OCI-M2 (cell line): ENCODE measurements around the gene HOXA7.

Experiments used
- DNase-seq: peaks from one replicate; lab custom pipeline; 2025; ENCODE audit not compliant: unreplicated experiment; lab: John Stamatoyannopoulos, UW

The HOXA7 gene

GRCh38 chr7:27159266-27160144, 3.0 kb upstream of the HOXA7 start:
- no peak for DNase-seq

DNA sequence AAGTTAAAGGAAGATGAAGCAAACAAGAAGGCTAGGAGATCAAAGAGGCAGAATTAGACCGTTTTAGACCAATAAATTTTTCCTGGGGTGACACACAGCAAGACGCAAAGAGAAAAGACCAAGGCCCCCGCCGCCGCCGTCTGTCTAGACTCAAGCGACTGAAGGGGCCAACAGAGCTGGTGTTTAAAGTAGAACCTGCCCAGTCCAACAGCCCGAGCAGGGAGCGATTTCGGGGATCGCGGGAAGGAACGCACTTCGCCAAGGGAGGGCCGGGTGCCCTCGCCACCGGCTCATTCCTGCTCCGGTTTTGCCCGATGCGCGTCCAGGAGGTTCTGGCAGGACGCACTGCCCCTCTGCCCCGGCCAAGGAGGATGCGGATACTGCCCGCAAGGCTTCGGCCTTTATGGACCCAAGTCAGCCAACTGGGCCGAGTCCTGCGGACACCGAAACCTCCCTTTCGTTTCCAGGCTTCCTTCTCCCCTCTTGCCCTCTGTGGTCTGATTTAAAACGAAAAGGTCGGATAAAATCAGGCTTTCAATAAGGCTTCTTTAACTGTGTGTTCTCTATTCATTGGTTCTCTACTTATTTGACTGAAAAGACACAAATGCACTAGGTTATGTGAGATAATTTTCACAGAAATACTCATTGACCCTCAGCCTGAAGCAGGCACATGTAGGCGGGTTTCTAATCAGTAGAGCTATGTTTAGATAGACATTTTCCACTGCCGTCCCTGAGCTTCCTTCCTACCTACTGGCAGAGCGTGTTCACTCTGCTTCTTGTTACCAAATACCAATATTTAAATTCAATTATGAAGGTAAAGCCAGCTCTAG, 2.2 kb upstream of the HOXA7 start:
- DNase-seq, result no peak

DNA sequence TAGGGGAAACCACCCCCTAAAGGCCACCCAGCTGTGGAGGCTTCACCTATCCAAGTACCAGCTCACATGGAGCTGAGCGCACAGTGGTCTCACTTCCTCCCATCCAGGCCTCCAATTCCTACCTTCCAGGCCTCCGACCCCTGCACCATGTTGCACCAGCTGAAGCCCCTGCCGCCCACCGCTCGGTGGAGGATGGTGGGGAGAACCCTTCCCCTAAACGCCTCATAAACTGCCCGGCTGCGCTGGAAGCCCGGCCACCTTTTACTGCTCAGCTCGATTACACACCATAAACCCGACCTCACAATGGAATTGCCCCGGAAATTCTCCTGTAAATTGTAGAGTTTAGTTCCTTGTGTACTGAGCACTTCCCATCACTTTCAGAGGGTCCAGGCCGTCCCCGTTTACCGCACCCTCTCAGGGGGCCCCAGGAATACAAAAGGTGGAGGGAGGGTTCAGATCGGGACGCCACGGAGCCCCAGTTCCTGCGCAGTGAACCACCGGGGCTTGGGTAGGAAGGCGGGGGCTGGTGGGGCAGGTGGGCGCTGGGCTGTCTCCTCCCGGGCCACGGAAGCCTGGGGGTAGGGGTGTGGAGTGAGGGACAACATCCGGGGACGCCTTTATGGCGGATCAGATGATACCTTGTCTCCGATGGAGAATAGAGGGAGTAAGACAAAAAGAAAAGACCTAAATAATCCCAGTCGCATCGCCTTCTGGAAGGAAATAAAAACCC, 1.4 kb upstream of the HOXA7 start:
- DNase-seq, result no peak

DNA sequence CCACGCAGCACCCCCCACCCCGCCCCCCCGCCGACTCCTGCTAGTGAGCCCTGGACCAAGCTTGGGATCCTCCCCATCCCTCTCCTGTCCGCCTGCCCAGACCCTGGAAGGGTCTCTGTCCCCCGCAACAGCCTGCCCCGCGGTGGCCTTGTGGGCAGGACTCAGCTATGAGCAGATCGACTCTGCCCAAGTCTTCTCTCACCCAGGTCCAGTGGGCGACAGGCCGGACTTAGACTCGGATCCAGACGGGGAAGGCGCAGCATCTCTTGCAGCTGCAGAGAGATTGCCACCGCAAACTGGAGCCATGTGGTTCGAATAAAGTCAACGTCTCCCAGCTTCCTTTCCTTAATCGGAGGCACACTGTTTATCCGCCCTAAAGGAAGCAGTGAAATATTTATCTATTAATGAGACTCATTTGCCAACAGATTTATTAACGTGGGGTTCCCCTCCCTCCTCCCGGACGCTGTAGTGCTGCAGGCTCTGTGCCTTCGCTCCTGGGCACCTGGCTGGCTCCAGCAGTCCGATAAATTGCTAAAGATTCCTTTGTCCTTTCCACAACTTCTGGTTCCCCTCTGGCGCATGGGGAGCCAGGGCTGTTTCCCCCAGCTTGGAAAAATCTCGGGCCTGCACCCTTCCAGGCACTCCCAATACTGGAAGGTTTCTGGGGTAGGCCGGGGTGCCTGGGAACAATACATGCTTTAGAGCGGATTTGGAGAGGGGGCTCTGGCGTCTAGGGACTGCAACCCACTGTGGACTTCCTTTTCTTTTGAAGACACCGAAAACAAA, 634 bp upstream of the HOXA7 start:
- DNase-seq, result no peak

GRCh38 chr7:27155816-27156507, 513 bp downstream of the HOXA7 start:
- no peak for DNase-seq

DNA sequence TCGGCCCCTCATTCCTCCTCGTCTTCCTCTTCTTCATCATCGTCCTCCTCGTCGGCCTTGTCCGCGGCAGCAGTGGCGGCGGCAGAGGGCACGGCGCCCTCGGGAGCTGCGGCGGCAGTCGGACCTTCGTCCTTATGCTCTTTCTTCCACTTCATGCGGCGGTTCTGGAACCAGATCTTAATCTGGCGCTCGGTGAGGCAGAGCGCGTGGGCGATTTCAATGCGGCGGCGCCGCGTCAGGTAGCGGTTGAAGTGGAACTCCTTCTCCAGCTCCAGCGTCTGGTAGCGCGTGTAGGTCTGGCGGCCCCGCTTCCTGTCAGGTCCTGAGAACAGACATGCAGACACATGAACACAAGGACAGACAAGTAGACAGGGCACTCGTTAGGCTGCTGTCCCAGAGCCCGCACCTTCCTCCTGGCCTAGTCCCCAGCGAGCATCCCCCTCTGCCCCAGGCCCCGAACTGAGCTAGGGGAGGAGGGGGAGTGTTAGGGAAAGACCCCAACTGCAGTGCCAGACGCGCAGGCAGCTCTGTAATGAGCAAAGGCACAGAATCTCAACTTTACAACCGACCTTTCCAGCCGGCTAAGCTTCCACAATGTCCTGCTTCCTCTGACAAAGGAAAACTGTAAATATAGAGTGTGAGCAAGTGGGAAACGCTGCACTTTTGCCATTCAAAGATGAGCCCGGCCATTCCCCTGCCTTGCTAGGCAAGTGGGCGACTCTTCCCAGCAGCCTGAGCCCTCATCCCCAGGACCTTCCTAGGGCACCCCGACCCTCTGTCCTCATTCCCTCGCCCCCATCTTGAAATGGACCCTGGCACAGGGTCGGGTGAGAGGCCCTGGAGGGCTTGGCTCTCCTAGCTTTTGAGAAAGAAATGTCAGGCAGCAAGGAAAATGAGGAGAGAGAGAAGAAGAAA, 1.3 kb downstream of the HOXA7 start:
- DNase-seq, result no peak

- no peak for DNase-seq
These were observed 2.1 kb downstream of the HOXA7 start for GRCh38 chr7:27154369-27154768.

- DNase-seq, result no peak
These were observed 2.9 kb downstream of the HOXA7 start for GRCh38 chr7:27153526-27153925.

- no peak for DNase-seq
These were observed 3.5 kb downstream of the HOXA7 start for GRCh38 chr7:27152816-27153442.

DNA sequence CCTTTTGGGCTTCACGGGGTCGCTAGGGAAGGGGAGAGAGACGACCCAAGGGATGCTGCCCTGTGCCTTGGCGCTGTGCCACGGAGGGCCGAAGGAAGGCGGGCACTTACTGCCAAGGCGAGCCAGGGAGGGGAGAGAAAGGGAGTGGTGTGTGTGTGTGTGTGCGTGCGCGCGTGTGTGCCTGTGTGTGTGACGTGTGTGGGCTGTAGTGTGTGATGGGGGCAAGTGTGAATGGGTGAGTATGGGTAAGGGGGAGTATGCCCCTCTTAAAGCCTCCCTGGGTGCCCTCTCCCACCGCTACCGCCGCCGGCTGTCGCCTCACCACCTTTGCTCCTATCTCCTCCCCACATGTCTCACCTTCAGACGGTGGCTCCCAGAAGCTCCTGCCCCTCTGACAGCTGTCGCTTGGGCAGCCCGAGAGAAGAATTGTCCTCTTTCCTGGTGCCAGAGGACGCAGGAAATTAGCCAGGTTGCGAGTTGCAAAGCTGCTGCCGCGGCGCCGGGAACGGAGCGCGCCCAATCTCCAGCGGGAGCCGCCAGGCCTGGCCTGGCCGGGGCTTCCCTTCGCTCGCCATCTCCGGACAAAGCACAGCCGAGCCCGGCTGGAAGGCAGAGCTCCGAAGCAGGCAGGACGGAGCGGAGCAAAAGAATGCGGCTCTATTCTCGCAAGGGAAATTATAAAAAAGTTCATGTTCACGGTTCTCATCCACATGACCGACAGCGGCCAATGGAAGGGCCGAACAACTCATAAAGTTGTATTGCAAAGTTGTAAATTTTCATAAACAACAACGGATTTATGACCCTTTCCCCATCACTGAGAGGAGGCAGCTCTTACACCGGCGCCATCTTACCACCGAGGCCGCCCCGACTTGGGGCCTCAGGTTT, 4.3 kb downstream of the HOXA7 start, which contains the start of gene HOXA3:
TSS of gene HOXA3 (minus strand) at position 653 of the 885 bp plus-strand sequence. CDS start 41,943 bp downstream, outside the sequence.
- DNase-seq, result no peak

- DNase-seq, result no peak
These were observed 5.0 kb downstream of the HOXA7 start for GRCh38 chr7:27151341-27151930.

GRCh38 chr7:27150568-27151340, 5.7 kb downstream of the HOXA7 start:
- DNase-seq, result no peak

- DNase-seq, result no peak
These were observed 6.5 kb downstream of the HOXA7 start for GRCh38 chr7:27149842-27150567.

DNA sequence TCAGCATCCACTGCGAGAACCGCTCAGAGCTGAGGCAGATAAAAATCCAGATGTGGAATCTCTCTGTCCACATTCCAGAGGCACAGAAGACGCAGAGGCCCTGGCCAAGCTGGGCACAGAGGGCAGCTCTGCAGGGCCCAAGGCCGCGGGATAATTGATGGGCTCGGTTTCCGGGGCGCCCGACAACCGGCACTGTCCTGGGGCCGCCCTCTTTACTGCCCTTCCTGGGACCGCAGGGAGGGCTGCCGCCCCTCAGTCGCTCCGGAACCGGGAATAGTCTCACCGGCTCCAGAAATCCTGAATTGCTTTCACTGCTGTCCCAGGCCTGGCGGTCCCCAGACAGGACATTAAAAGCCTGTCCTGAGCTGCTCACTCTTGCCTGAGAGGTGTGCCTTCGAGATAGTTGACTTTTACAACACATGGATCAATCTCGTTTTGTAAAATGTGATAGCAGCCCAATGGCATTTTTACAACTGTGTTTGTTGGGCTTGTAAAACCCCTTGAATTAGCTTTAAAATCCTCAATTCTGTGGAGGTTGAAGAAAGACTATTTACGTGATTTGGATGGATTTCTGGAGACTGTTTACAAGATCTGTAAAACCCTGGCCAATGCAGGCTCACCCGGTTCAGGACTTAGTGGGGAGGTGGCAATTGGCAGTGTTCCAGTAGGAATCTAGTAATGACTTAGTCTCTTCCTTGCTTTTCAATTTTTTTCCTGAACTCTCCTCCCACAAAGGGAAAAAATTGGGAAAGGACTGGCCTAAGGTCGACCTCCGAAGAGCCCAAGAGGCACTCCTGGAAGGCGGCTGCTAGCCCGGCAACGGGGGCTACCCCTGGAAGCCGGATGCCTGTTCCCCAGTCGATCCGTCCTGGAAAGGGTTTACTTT, 7.5 kb downstream of the HOXA7 start:
- no peak for DNase-seq
